H1 (cell line): ENCODE data around the gene THOP1. TPM values are rescaled to one million over a fixed set of nuclear protein-coding genes. Genes with fewer than 3 reads are reported as not detected.

Experiments
- BCL11A ChIP-seq, 2 experiments: IDR thresholded peaks; one replicate each; pipeline ENCODE4 v1.6.1; 2011; ENCODE audit warnings: low read depth in 2 of 2, low read length in 2 of 2, mild to moderate bottlenecking in 2 of 2
- FOSL1 ChIP-seq: IDR thresholded peaks from 2 replicates; pipeline ENCODE4 v1.6.1; 2011; ENCODE audit warnings: mild to moderate bottlenecking, low read depth, low read length, moderate library complexity; ENCODE audit not compliant: insufficient read depth
- GABPA ChIP-seq: IDR thresholded peaks from 2 replicates; pipeline ENCODE4 v1.6.1; 2011; ENCODE audit warnings: mild to moderate bottlenecking, low read length, moderate library complexity, borderline replicate concordance; ENCODE audit not compliant: insufficient read depth
- JUND ChIP-seq: IDR thresholded peaks from 2 replicates; pipeline ENCODE4 v1.6.1; 2011; ENCODE audit warnings: mild to moderate bottlenecking, improper control_type of control experiment, low read length
- RNF2 ChIP-seq: fragments of 200-900, 300-1000 bp; sonication (generic); IDR thresholded peaks from 2 replicates; pipeline ENCODE4 v1.7.1; 2016; ENCODE audit warnings: borderline replicate concordance, low read depth, mild to moderate bottlenecking, antibody characterized with exemption, low read length; ENCODE audit not compliant: poor library complexity, severe bottlenecking; ENCODE audit errors: missing control alignments
- SAP30 ChIP-seq: fragments of 300-600 bp; sonication (generic); IDR thresholded peaks from 2 replicates; pipeline ENCODE4 v1.7.1; 2012; ENCODE audit warnings: low read length, moderate library complexity, mild to moderate bottlenecking, inconsistent platforms; ENCODE audit not compliant: insufficient read depth, insufficient replicate concordance
- polyA plus RNA-seq, 7 experiments: library from polyadenylated mRNA; depleted of rRNA in 3 of 7; stranded (reverse) in 5 of 7; unstranded in 2 of 7; fragments of >200 nt in 5 of 7; fragments of 200-250 nt in 2 of 7; gene quantifications; 1 replicate in 5 of 7; 2 replicates in 1 of 7; 4 replicates in 1 of 7; pipeline versions ENCODE4 v1.2.1 to v1.2.3, GENCODE V29; 2011 to 2013; ENCODE audit warnings: missing spikeins in 2 of 7, mixed read lengths in 2 of 7
- total RNA-seq: library from RNA; stranded (reverse); fragmentation: NEBNext Ultra II Directional; extraction: Animal tissue kit (Norgen Biotek cat#: 25700); gene quantifications from 2 replicates; pipeline ENCODE4 v1.2.1, GENCODE V29; 2021
- TF ChIP-seq, protein P1 (sequence below): IDR thresholded peaks from 2 replicates; pipeline ENCODE4 v1.6.1; 2012; ENCODE audit warnings: inconsistent platforms

THOP1 gene
- total and polyA plus RNA-seq, 2 of the 8 experiments (the other 6 are each of a cell fraction or from before 2014, with no cell fraction given): 136 to 159 TPM

- TF ChIP-seq RNF2 (no peak), SAP30 (no peak), BCL11A (IDR thresholded peaks at IDR 0.05; ENCODE audit: low read depth in 2 of 2, low read length in 2 of 2) (no peak), JUND (no peak), GABPA (no peak), FOSL1 (no peak)
- TF ChIP-seq, protein P1, sequence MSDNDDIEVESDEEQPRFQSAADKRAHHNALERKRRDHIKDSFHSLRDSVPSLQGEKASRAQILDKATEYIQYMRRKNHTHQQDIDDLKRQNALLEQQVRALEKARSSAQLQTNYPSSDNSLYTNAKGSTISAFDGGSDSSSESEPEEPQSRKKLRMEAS: no peak
Measured at GRCh38 chr19:2780284-2780683, 5.0 kb upstream of the THOP1 start (continued).
